HCT116 (cell line): ENCODE measurements around the gene ADA.

ENCODE experiments used
- CEBPB ChIP-seq: IDR thresholded peaks from 2 replicates; pipeline ENCODE4 v1.6.1; 2012; ENCODE audit warnings: low read depth
- CTCF ChIP-seq, 3 experiments: fragments of 200-600 bp in 1 of 3; sonication (generic) in 1 of 3; IDR thresholded peaks in 2 of 3; conservative IDR thresholded peaks in 1 of 3; 2 replicates each; pipeline ENCODE4 v1.5.1; 2012 to 2017; ENCODE audit warnings: low read depth in 2 of 3, low read length in 2 of 3, antibody characterized with exemption in 1 of 3, borderline replicate concordance in 1 of 3, control low read depth in 1 of 3, mild to moderate bottlenecking in 1 of 3, mixed read lengths in 1 of 3, mixed run types in 1 of 3, moderate library complexity in 1 of 3; ENCODE audit not compliant: insufficient read depth in 1 of 3
- EZH2 ChIP-seq: fragments of 200-600 bp; sonication (generic); IDR thresholded peaks from 2 replicates; pipeline ENCODE4 v1.6.1; 2017; ENCODE audit warnings: antibody characterized with exemption, mixed run types
- POLR2A ChIP-seq: IDR thresholded peaks from 2 replicates; pipeline ENCODE4 v1.7.0; 2011; ENCODE audit warnings: borderline replicate concordance; ENCODE audit not compliant: insufficient read depth, insufficient read length; ENCODE audit errors: extremely low read depth
- SP1 ChIP-seq: IDR thresholded peaks from 2 replicates; pipeline ENCODE4 v1.6.1; 2012; ENCODE audit warnings: low read depth
- SRF ChIP-seq: IDR thresholded peaks from 2 replicates; pipeline ENCODE4 v1.6.1; 2012; ENCODE audit warnings: low read depth
- TF ChIP-seq, protein P1 (sequence below): IDR thresholded peaks from 2 replicates; pipeline ENCODE4 v1.6.1; 2012

DNA sequence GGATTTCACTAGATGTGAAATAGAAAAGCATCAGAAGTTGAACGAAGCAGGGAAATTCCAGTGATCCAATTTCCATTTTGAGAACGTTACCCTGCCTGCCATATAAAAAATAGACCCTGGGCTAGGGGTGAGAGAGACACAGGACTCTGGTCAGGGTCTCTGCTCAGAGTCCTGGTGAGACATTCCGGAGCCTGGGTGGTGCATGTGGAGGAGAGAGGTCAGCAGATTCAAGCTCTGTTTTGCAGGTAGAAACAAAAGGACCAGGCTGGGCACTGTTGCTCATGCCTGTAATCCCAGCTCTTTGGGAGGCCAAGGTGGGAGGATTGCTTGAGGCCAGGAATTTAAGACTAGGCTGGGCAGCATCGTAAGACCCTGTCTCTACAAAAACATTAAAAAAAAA is 51.2 kb downstream of the ADA start:
- no peak for TF ChIP-seq CTCF (IDR thresholded peaks at IDR 0.05 in 2 of 3, conservative IDR thresholded peaks at IDR 0.05 in 1 of 3; ENCODE audit: borderline replicate concordance in 1 of 3, insufficient read depth in 1 of 3, low read depth in 2 of 3, low read length in 2 of 3)
- TF ChIP-seq POLR2A = no peak
- no peak for TF ChIP-seq EZH2
- TF ChIP-seq SRF = no peak
- no peak for TF ChIP-seq CEBPB
- TF ChIP-seq SP1 = no peak
- TF ChIP-seq, protein P1, sequence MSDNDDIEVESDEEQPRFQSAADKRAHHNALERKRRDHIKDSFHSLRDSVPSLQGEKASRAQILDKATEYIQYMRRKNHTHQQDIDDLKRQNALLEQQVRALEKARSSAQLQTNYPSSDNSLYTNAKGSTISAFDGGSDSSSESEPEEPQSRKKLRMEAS = no peak
